Gastrocnemius medialis (tissue), 4 donors: Measurements from ENCODE around the gene MAP4K5. TPM values are rescaled to one million over a fixed set of nuclear protein-coding genes. Genes with fewer than 3 reads are reported as not detected.

Experiments used
- ATAC-seq, 2 donors: fragments of 150-250 bp; one replicate each; pipeline ENCODE4 v1.9.1; 2016
- DNase-seq, 2 donors: peaks; one replicate each; pipeline ENCODE4 v3.0.0-alpha.2; 2019
- H3K27ac ChIP-seq, 4 donors: fragments of 200-600 bp; sonication (generic); 1 replicate in 1 of 4; 2 replicates in 3 of 4; pipeline ENCODE4 v1.5.1; 2016 to 2018; ENCODE audit warnings: mild to moderate bottlenecking in 2 of 4, moderate library complexity in 1 of 4
- H3K27me3 ChIP-seq, 3 donors: fragments of 200-600 bp; sonication (generic) in 2 of 3; 1 replicate in 1 of 3; 2 replicates in 2 of 3; pipeline versions ENCODE4 v1.5.1 to v1.6.0; 2016 to 2019; ENCODE audit warnings: mild to moderate bottlenecking in 1 of 3, moderate library complexity in 1 of 3
- H3K36me3 ChIP-seq, 2 donors: fragments of 200-600 bp; sonication (generic) in 1 of 2; one replicate each; pipeline ENCODE4 v1.5.1; 2017 to 2018
- H3K4me1 ChIP-seq, 2 donors: fragments of 200-600 bp; sonication (generic) in 1 of 2; one replicate each; pipeline ENCODE4 v1.5.1; 2016 to 2017; ENCODE audit warnings: mild to moderate bottlenecking in 2 of 2
- H3K4me3 ChIP-seq, 4 donors: fragments of 200-600 bp; sonication (generic) in 3 of 4; 1 replicate in 1 of 4; 2 replicates in 3 of 4; pipeline ENCODE4 v1.5.1; 2016 to 2019; ENCODE audit warnings: mild to moderate bottlenecking in 2 of 4
- H3K9me3 ChIP-seq, 3 donors: fragments of 200-600 bp; sonication (generic) in 2 of 3; 1 replicate in 1 of 3; 2 replicates in 2 of 3; pipeline ENCODE4 v1.5.1; 2016 to 2019
- POLR2A ChIP-seq, 2 donors: fragments of 450-650 bp; IDR thresholded peaks; one replicate each; pipeline ENCODE4 v1.6.1; 2017; ENCODE audit warnings: antibody characterized with exemption in 2 of 2, mild to moderate bottlenecking in 2 of 2, moderate library complexity in 2 of 2
- in situ Hi-C, 4 donors: fragments of 200-750 bp; cut with MboI; loops; one replicate each; pipeline versions ENCODE4 v1.15.0 to v1.8.0; 2017; ENCODE audit warnings: low sequenced_read_pairs in 4 of 4
- intact Hi-C: fragments of 100-400 bp; cut with DNase I; formaldehyde crosslinking; loops from one replicate; pipeline ENCODE4 v1.15.1; 2023; ENCODE audit warnings: low total_unique reads
- total RNA-seq, 4 donors: library from RNA; depleted of rRNA; stranded (reverse); fragments of >200 nt; gene quantifications; one replicate each; pipeline versions ENCODE4 v1.1.0 to v1.2.3, GENCODE V29; 2016
- TF ChIP-seq, protein P1 (sequence below), 5 experiments: fragments of 450-650 bp in 3 of 5; fragments of 200-600 bp in 2 of 5; sonication (generic) in 2 of 5; IDR thresholded peaks in 4 of 5; conservative IDR thresholded peaks in 1 of 5; 1 replicate in 4 of 5; 2 replicates in 1 of 5; pipeline ENCODE4 v1.5.1; 2016 to 2019; ENCODE audit warnings: antibody characterized with exemption in 5 of 5, mild to moderate bottlenecking in 3 of 5, moderate library complexity in 3 of 5

MAP4K5 gene
- total RNA-seq, 4 donors from 2014 or later, result 35.3 to 63.9 (median 47.1) TPM

DNA sequence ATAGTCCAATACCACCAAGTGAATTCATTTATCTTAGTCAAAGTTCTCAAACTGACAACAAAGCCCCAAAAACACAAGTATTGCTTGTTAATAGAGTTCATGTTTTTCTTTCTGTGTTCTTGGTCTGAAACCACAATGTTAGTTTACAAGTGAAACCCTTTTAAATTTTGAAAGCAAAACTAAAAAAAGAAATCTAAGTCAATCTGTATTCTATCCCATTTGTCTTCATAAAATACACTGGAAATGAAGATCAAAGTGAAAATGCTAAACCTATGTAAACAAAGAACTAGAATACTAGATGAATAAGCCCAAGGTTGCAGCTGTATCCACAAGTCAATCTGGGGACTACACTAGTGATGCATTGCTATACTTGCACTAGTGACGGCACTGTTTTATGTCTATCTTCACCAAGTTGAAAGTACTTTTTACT, 10.4 kb downstream of the MAP4K5 start:
- DNase-seq (no peak), ATAC-seq (no peak)
- in situ Hi-C loops (loop anchor here in 1 of 4 donors (10.0 kb wide), 1 partner anchor 197 kb away; no protein-coding TSS in a partner anchor), intact Hi-C loops (no loop called here)
- Histone ChIP-seq H3K36me3 (no peaks in the 10 kb centered on the region), H3K4me3 (no peak overlapping the region), H3K4me1 (peaks cover 0 to 4% of the 10 kb centered on the region in 2 donors), H3K27me3 (no peaks in the 10 kb centered on the region), H3K27ac (no peak overlapping the region), H3K9me3 (no peaks in the 10 kb centered on the region)
- no peak for TF ChIP-seq POLR2A (IDR thresholded peaks at IDR 0.05)
- TF ChIP-seq, protein P1, sequence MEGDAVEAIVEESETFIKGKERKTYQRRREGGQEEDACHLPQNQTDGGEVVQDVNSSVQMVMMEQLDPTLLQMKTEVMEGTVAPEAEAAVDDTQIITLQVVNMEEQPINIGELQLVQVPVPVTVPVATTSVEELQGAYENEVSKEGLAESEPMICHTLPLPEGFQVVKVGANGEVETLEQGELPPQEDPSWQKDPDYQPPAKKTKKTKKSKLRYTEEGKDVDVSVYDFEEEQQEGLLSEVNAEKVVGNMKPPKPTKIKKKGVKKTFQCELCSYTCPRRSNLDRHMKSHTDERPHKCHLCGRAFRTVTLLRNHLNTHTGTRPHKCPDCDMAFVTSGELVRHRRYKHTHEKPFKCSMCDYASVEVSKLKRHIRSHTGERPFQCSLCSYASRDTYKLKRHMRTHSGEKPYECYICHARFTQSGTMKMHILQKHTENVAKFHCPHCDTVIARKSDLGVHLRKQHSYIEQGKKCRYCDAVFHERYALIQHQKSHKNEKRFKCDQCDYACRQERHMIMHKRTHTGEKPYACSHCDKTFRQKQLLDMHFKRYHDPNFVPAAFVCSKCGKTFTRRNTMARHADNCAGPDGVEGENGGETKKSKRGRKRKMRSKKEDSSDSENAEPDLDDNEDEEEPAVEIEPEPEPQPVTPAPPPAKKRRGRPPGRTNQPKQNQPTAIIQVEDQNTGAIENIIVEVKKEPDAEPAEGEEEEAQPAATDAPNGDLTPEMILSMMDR (IDR thresholded peaks at IDR 0.05 in 4 of 5, conservative IDR thresholded peaks at IDR 0.05 in 1 of 5), result no peak

DNA sequence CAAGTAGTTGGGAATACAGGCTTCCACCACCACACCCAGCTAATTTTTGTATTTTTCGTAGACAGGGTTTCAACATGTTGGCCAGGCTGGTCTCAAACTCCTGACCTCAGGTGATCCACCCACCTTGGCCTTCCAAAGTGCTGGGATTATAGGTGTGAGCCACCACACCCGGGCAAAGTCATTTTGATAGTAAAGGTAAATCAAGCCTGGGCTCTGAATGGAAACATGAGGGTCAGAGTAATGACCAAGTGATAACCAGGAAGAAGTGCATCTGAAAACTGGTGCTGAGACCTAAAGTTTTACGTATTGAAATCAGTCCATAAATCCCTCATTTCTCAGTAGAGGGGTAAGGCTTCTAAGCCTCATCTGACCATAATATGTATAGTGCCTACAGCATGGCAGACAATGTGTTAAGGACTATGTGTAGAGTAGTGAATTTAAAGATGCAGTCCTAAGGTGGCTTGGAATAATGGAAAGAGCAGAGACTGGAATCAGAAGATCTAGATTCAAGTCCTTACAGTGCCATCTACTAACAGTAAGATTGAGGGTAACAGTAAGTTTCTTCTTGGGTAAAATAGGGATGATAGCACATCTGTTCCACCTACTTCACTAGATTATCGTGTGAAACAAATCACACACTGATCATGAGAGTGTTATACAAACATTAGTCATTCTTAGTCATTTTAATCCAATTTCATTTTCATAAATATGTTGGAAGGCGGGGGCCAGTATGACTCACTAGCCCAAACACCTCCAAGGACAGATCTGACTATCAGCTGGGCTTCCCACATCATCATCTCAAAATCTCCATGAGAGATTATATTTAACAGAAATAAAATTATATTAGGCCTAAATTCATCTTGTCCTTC, 11.2 kb downstream of the MAP4K5 start:
- Histone ChIP-seq H3K4me3 (no peak overlapping the region), H3K9me3 (no peaks in the 10 kb centered on the region), H3K36me3 (no peaks in the 10 kb centered on the region), H3K27me3 (no peaks in the 10 kb centered on the region), H3K4me1 (peaks cover 0 to 4% of the 10 kb centered on the region in 2 donors), H3K27ac (peak overlapping the region in 2 of 4 donors; percentile 33 to 36)
- in situ Hi-C loops, result loop anchor here in 1 of 4 donors (10.0 kb wide), 1 partner anchor 196 kb away; no protein-coding TSS in a partner anchor
- intact Hi-C loops, result no loop called here
- ATAC-seq, result peak in 1 of 2 donors; percentile 66
- TF ChIP-seq POLR2A (IDR thresholded peaks at IDR 0.05), result no peak
- TF ChIP-seq, protein P1 (IDR thresholded peaks at IDR 0.05 in 4 of 5, conservative IDR thresholded peaks at IDR 0.05 in 1 of 5), result no peak
- DNase-seq, result no peak

DNA sequence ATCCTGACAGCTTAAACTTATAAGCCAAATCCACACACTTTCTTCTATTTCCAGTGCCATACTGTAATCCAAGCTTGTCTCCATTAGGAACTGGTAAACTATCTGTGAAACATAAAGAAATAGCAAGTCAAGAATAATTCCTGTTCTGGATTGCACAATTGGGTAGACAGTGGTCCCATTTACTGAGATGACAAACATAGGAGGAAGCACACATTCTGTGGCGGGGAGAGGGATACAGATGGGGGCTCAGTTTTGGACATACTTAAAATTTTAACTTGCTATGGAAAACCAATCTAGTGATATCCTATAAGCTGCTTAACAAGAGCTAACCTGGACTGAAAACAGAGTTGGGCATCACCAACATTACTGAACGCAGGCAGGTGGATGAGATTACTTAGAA, 16.3 kb downstream of the MAP4K5 start:
- in situ Hi-C loops, result no loop called here
- no peak overlapping the region for H3K4me3 ChIP-seq
- H3K27ac ChIP-seq, result no peak overlapping the region
- DNase-seq (no peak), ATAC-seq (no peak)
- peaks cover 0 to 2% of the 10 kb centered on the region in 2 donors for H3K4me1 ChIP-seq
- TF ChIP-seq, protein P1 (IDR thresholded peaks at IDR 0.05 in 4 of 5, conservative IDR thresholded peaks at IDR 0.05 in 1 of 5), result no peak
- no peak for TF ChIP-seq POLR2A (IDR thresholded peaks at IDR 0.05)
- no peaks in the 10 kb centered on the region for H3K9me3 ChIP-seq
- intact Hi-C loops, result no loop called here
- H3K27me3 ChIP-seq, result no peaks in the 10 kb centered on the region
- H3K36me3 ChIP-seq, result no peaks in the 10 kb centered on the region

DNA sequence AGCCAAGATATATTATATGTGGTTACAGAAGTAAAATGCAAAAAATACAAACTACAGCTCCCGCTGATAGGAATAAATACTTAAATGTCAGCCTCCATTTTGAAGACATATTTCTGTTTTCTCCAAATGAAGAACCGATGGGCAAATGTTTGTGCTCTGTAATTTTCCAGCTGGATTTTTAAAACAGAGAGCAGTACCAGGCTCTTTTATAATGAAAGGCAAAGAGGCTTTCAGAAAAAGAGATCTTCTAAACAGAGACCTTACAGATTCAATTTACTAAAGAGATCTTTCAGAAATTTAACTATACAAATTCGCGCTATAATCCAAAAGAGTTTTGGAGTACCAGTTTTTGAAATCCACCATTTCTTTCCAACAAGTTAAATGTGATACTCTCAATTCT, 19.9 kb downstream of the MAP4K5 start:
- ATAC-seq, result no peak
- DNase-seq, result no peak
- H3K9me3 ChIP-seq, result no peaks in the 10 kb centered on the region
- no peaks in the 10 kb centered on the region for H3K36me3 ChIP-seq
- in situ Hi-C loops (no loop called here), intact Hi-C loops (no loop called here)
- no peaks in the 10 kb centered on the region for H3K27me3 ChIP-seq
- TF ChIP-seq, protein P1 (IDR thresholded peaks at IDR 0.05 in 4 of 5, conservative IDR thresholded peaks at IDR 0.05 in 1 of 5), result no peak
- TF ChIP-seq POLR2A (IDR thresholded peaks at IDR 0.05), result no peak
- no peaks in the 10 kb centered on the region for H3K4me1 ChIP-seq
- no peak overlapping the region for H3K4me3 ChIP-seq
- no peak overlapping the region for H3K27ac ChIP-seq
